Ishikawa (cell line): ENCODE results near the gene SUPT20HL1.

ENCODE experiments used
- CEBPB ChIP-seq: IDR thresholded peaks from 2 replicates; pipeline ENCODE4 v1.6.1; 2012
- CREB1 ChIP-seq: IDR thresholded peaks from 2 replicates; pipeline ENCODE4 v1.6.1; 2012; ENCODE audit warnings: low read depth
- EGR1 ChIP-seq: IDR thresholded peaks from 2 replicates; pipeline ENCODE4 v1.6.1; 2012
- EP300 ChIP-seq: IDR thresholded peaks from 2 replicates; pipeline ENCODE4 v1.6.1; 2012; ENCODE audit warnings: borderline replicate concordance
- FOXM1 ChIP-seq: IDR thresholded peaks from 2 replicates; pipeline ENCODE4 v1.6.1; 2012; ENCODE audit warnings: low read depth, borderline replicate concordance
- MAX ChIP-seq: IDR thresholded peaks from 2 replicates; pipeline ENCODE4 v1.6.1; 2012
- NFIC ChIP-seq: IDR thresholded peaks from 2 replicates; pipeline ENCODE4 v1.6.1; 2012
- RAD21 ChIP-seq: IDR thresholded peaks from 2 replicates; pipeline ENCODE4 v1.6.1; 2012; ENCODE audit warnings: low read depth
- REST ChIP-seq: IDR thresholded peaks from 2 replicates; pipeline ENCODE4 v1.6.1; 2012; ENCODE audit warnings: low read depth, mild to moderate bottlenecking
- TAF1 ChIP-seq: IDR thresholded peaks from 2 replicates; pipeline ENCODE4 v1.6.1; 2012; ENCODE audit warnings: low read depth, mild to moderate bottlenecking
- TCF12 ChIP-seq: IDR thresholded peaks from 2 replicates; pipeline ENCODE4 v1.6.1; 2012; ENCODE audit warnings: low read depth
- TEAD4 ChIP-seq: IDR thresholded peaks from 2 replicates; pipeline ENCODE4 v1.6.1; 2012
- USF1 ChIP-seq: IDR thresholded peaks from 2 replicates; pipeline ENCODE4 v1.6.1; 2012
- YY1 ChIP-seq: IDR thresholded peaks from 2 replicates; pipeline ENCODE4 v1.6.1; 2012; ENCODE audit warnings: low read depth
- ZBTB7A ChIP-seq: IDR thresholded peaks from 2 replicates; pipeline ENCODE4 v1.6.1; 2012; ENCODE audit warnings: low read depth

The SUPT20HL1 gene

GRCh38 chrX:24360272-24360671 lies at the start of gene SUPT20HL1:
SUPT20HL1 (plus strand) TSS chrX:24360639; CDS start chrX:24362761, 2,122 bp downstream.
- no peak for TF ChIP-seq NFIC
- no peak for TF ChIP-seq YY1
- no peak for TF ChIP-seq EGR1
- no peak for TF ChIP-seq CEBPB
- no peak for TF ChIP-seq EP300
- no peak for TF ChIP-seq ZBTB7A
- no peak for TF ChIP-seq REST
- TF ChIP-seq TEAD4, result no peak
- no peak for TF ChIP-seq RAD21
- TF ChIP-seq USF1, result no peak
- TF ChIP-seq MAX, result no peak

- TF ChIP-seq EGR1 (no peak), NFIC (no peak), ZBTB7A (no peak)
Measured at GRCh38 chrX:24314019-24314635, 46.3 kb upstream of the SUPT20HL1 start, which contains the start of gene SUPT20HL2. SUPT20HL2 (minus strand) TSS chrX:24314069; CDS start chrX:24313315, 754 bp downstream.

- TF ChIP-seq FOXM1, result no peak
- TF ChIP-seq YY1, result no peak
- TF ChIP-seq EP300, result no peak
- TF ChIP-seq ZBTB7A, result no peak
Measured at GRCh38 chrX:24316111-24316510, 44.3 kb upstream of the SUPT20HL1 start.

GRCh38 chrX:24317567-24317966 lies 42.9 kb upstream of the SUPT20HL1 start:
- TF ChIP-seq REST (no peak), RAD21 (no peak), NFIC (no peak), FOXM1 (no peak), MAX (no peak), TEAD4 (no peak), USF1 (no peak), EP300 (no peak), TCF12 (no peak), CEBPB (no peak), TAF1 (no peak), EGR1 (no peak), CREB1 (no peak), YY1 (no peak), ZBTB7A (no peak)

GRCh38 chrX:24321741-24322395 lies 38.6 kb upstream of the SUPT20HL1 start:
- no peak for TF ChIP-seq EP300
- no peak for TF ChIP-seq TCF12
- TF ChIP-seq NFIC, result no peak
- no peak for TF ChIP-seq RAD21
- TF ChIP-seq YY1, result no peak

GRCh38 chrX:24325231-24325630 lies 35.2 kb upstream of the SUPT20HL1 start:
- TF ChIP-seq CEBPB, result no peak
- TF ChIP-seq ZBTB7A, result no peak
- TF ChIP-seq FOXM1, result no peak
- TF ChIP-seq TAF1, result no peak
- TF ChIP-seq RAD21, result no peak
- no peak for TF ChIP-seq YY1
- no peak for TF ChIP-seq NFIC
- no peak for TF ChIP-seq TCF12
- no peak for TF ChIP-seq MAX
- no peak for TF ChIP-seq EP300
- no peak for TF ChIP-seq EGR1
